GM21390 (cell line): ENCODE data around the gene H19.
A peak's percentile ranks its signal among the peaks of the same experiment; 100 is the strongest.

Experiments used
- ATAC-seq: cut with Tn5 transposase; IDR thresholded peaks from one replicate; pipeline ENCODE4 v1.9.1; 2021; ENCODE audit not compliant: unreplicated experiment

H19 gene

GRCh38 chr11:1947592-1948237 lies 49.9 kb downstream of the H19 start:
- peak; percentile 23 for ATAC-seq

GRCh38 chr11:1946812-1947484 lies 50.7 kb downstream of the H19 start, which contains the start of gene MRPL23:
TSS of gene MRPL23 (plus strand) at chr11:1947332. CDS start at chr11:1947363, 31 bp downstream.
- ATAC-seq, result peak; percentile 51
